Natural killer cell treated with Interleukin-12 subunit alpha and Interleukin-12 subunit beta and Interleukin-15 and Interleukin-18, amount 100 ng/mL, for 72 hours (primary cell): Measurements from ENCODE around the gene CCL2. TPM values are rescaled to one million over a fixed set of nuclear protein-coding genes. Genes with fewer than 3 reads are reported as not detected.

ENCODE experiments used
- ATAC-seq, 2 donors: fragments of 150-1000 bp; cut with Tn5 transposase in 1 of 2; sonication (Bioruptor Pico), chemical (Tn5 transposase) in 1 of 2; 2 replicates each; pipeline ENCODE4 v1.10.0; 2021
- DNase-seq: peaks from one replicate; pipeline ENCODE4 v3.0.0; 2022; ENCODE audit warnings: low spot score
- H3K27ac Mint-ChIP-seq, 2 donors: 1 replicate in 1 of 2; 2 replicates in 1 of 2; pipeline ENCODE4 v1.8.0; 2022; ENCODE audit warnings: mixed read lengths in 2 of 2, mild to moderate bottlenecking in 1 of 2, moderate library complexity in 1 of 2
- H3K27me3 Mint-ChIP-seq, 2 donors: 1 replicate in 1 of 2; 2 replicates in 1 of 2; pipeline ENCODE4 v1.8.0; 2022; ENCODE audit warnings: mixed read lengths in 2 of 2
- H3K36me3 Mint-ChIP-seq: one replicate; pipeline ENCODE4 v1.8.0; 2022; ENCODE audit warnings: mixed read lengths
- H3K4me1 Mint-ChIP-seq, 2 donors: 1 replicate in 1 of 2; 2 replicates in 1 of 2; pipeline ENCODE4 v1.8.0; 2022; ENCODE audit warnings: low read depth in 2 of 2, mixed read lengths in 2 of 2, mild to moderate bottlenecking in 1 of 2
- H3K4me3 Mint-ChIP-seq: one replicate; pipeline ENCODE4 v1.8.0; 2022; ENCODE audit warnings: mixed read lengths
- H3K9me3 Mint-ChIP-seq: 2 replicates; pipeline ENCODE4 v1.8.0; 2022; ENCODE audit warnings: mixed read lengths
- total RNA-seq, 2 donors: library from RNA; stranded (reverse); gene quantifications; one replicate each; pipeline ENCODE4 v1.2.3, GENCODE V29; 2022

The CCL2 gene
- total RNA-seq, 2 donors from 2014 or later, result 0.40 TPM; not detected in 1

DNA sequence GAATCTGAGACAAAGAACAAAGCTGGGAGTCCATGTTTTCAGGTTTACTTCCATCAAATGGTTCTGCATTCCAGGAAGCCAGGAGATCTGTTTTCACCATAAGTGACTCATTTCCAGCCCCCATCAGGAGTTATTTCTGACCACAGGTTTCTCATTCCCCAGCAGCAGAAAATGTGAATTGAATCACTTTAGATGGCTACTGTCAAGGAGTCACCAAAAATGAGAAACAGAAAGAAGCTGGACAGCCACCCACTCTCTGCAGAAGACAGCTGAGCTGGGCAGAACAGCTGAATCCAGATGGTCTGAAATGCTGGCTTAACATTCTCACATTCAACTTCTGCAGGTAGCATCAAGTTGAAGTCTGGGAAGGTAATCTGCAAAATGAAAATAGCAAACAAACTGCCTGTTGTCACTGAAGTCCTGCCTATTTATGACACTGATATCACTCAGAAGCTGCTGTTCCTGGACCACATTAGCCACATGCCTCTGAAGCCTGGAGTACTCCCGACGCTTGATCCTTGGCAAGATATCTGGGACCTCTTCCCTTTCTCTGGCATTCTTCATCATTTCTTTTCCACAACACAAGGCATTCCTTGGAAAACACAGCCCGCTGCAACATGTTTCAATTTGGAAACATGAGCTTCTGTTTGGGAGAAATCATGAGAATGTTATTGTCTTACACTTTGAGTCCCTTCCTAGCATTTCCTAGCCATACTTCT lies 45.7 kb downstream of the CCL2 start:
- no peak overlapping the region for H3K4me3 Mint-ChIP-seq
- no peak overlapping the region for H3K27ac Mint-ChIP-seq
- DNase-seq (no peak), ATAC-seq (peak; percentile 53 to 70)
- no peaks in the 10 kb centered on the region for H3K9me3 Mint-ChIP-seq
- peaks cover 16 to 23% of the 10 kb centered on the region in 2 donors for H3K27me3 Mint-ChIP-seq
- H3K4me1 Mint-ChIP-seq, result peaks cover 0 to 5% of the 10 kb centered on the region in 2 donors
- no peaks in the 10 kb centered on the region for H3K36me3 Mint-ChIP-seq

DNA sequence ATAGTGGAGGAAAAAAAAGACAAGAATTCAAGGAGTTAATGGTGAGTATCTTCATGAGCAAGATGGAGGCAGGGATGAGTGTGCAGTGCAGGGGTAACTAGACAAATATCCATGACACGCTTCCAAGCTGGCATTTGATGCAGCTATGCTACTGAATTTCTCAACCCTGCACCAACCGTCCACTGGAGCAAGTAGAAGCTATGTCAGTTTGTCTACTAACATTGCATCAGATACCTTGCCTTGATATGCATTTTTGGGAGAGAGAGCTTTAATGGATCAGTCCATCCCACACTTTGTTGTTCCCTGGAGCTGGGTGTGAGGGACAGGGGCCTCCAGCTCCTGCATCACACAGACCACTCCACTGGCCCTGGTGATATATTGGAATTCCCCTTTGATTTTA lies 46.9 kb downstream of the CCL2 start:
- Mint-ChIP-seq H3K36me3 (no peaks in the 10 kb centered on the region), H3K27me3 (peaks cover 20 to 23% of the 10 kb centered on the region in 2 donors), H3K9me3 (peaks cover 3% of the 10 kb centered on the region), H3K27ac (no peak overlapping the region), H3K4me1 (peaks cover 3 to 10% of the 10 kb centered on the region in 2 donors), H3K4me3 (no peak overlapping the region)
- no peak for ATAC-seq
- no peak for DNase-seq

- Mint-ChIP-seq H3K4me3 (no peak overlapping the region), H3K27me3 (peaks cover 21 to 23% of the 10 kb centered on the region in 2 donors), H3K9me3 (peaks cover 3% of the 10 kb centered on the region), H3K36me3 (no peaks in the 10 kb centered on the region), H3K27ac (no peak overlapping the region), H3K4me1 (peaks cover 10 to 17% of the 10 kb centered on the region in 2 donors)
- DNase-seq, result no peak
- ATAC-seq, result no peak
These were observed 47.6 kb downstream of the CCL2 start for GRCh38 chr17:34302636-34303035.

- H3K4me3 Mint-ChIP-seq, result no peak overlapping the region
- H3K4me1 Mint-ChIP-seq, result peaks cover 16 to 25% of the 10 kb centered on the region in 2 donors
- DNase-seq (no peak), ATAC-seq (no peak)
- peaks cover 3% of the 10 kb centered on the region for H3K9me3 Mint-ChIP-seq
- H3K27me3 Mint-ChIP-seq, result peaks cover 16 to 25% of the 10 kb centered on the region in 2 donors
- H3K36me3 Mint-ChIP-seq, result no peaks in the 10 kb centered on the region
- H3K27ac Mint-ChIP-seq, result no peak overlapping the region
These were observed 48.5 kb downstream of the CCL2 start for GRCh38 chr17:34303606-34304005.

- Mint-ChIP-seq H3K4me1 (peaks cover 16 to 30% of the 10 kb centered on the region in 2 donors), H3K27me3 (peaks cover 16 to 37% of the 10 kb centered on the region in 2 donors), H3K36me3 (no peaks in the 10 kb centered on the region), H3K9me3 (peaks cover 3% of the 10 kb centered on the region), H3K27ac (no peak overlapping the region), H3K4me3 (no peak overlapping the region)
- ATAC-seq (no peak), DNase-seq (no peak)
These were observed 50.0 kb downstream of the CCL2 start for GRCh38 chr17:34305061-34305460.

DNA sequence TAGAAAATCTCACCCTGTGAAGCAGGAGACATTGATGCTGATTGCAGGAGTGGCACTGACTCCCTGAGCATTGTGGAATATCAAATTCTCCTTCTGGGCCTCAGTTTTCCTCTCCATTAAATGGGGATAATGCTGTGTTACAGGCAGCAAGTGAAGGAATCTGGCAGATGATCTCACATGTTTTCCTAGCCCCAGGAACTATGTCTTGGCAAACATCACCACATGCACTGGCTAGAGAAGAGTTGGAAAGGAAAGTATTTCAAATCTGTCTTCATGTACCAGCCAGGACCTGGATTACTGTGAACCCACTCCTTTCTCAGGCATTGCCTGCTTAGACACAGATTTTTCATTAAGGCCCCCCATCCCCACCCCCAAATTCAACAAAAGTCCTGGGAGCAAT lies 50.5 kb downstream of the CCL2 start:
- peaks cover 16 to 30% of the 10 kb centered on the region in 2 donors for H3K4me1 Mint-ChIP-seq
- DNase-seq (no peak), ATAC-seq (no peak)
- H3K4me3 Mint-ChIP-seq, result no peak overlapping the region
- H3K9me3 Mint-ChIP-seq, result peaks cover 3% of the 10 kb centered on the region
- H3K27me3 Mint-ChIP-seq, result peaks cover 20 to 42% of the 10 kb centered on the region in 2 donors
- H3K36me3 Mint-ChIP-seq, result no peaks in the 10 kb centered on the region
- peak overlapping the region in 1 of 2 donors; percentile 45 for H3K27ac Mint-ChIP-seq

DNA sequence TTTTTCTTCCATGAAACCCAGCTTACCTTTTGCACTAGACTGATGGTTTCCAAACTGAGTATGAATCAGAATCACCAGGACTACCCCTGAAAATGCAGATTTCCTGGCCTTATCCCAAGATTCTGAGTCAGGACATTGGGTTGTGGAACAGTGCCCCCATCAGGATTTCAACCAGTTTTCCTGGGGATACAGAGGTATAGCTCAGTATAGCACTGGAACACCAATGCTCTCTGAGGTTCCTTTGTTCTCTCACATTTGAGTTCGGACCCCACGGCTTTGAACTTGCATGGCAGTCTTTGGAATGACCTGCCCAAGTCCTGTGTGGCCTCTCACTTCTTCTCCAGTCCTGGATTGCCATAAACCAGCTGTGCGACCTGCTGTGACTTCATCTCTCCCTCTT lies 51.4 kb downstream of the CCL2 start:
- Mint-ChIP-seq H3K9me3 (peaks cover 3% of the 10 kb centered on the region), H3K4me1 (peaks cover 16 to 30% of the 10 kb centered on the region in 2 donors), H3K27me3 (peaks cover 17 to 38% of the 10 kb centered on the region in 2 donors), H3K4me3 (no peak overlapping the region), H3K36me3 (no peaks in the 10 kb centered on the region), H3K27ac (peak overlapping the region in 1 of 2 donors; percentile 69)
- ATAC-seq (no peak), DNase-seq (no peak)

Other genes starting within 250 kb of the CCL2 start
- not detected for gene CCL7, start 14.9 kb downstream of the CCL2 start, total RNA-seq
- gene CCL11, start 30.5 kb downstream of the CCL2 start, total RNA-seq, result not detected
- gene CCL8, start 64.2 kb downstream of the CCL2 start, total RNA-seq, result not detected
- gene CCL13, start 101.2 kb downstream of the CCL2 start, total RNA-seq, result not detected
- 1 to 10 TPM; 3.5 to 4.8 TPM for gene CCL1, start 107.9 kb downstream of the CCL2 start, total RNA-seq